PC-9 (cell line): ENCODE measurements around the gene IARS2. TPM values are rescaled to one million over a fixed set of nuclear protein-coding genes. Genes with fewer than 3 reads are reported as not detected.

Experiments used
- BruUV-seq: library from RNA; stranded (reverse); fragments of 400-500 nt; replicated peaks from 2 replicates; lab custom pipeline; 2021; lab: Mats Ljungman, UMichigan
- CTCF ChIA-PET: fragments of 300-600 bp; sonication (Branson Sonifier 250); formaldehyde crosslinking; loops from one replicate; lab custom pipeline; 2022; ENCODE audit warnings: antibody characterized with exemption; lab: Charles Lee
- POLR2A ChIA-PET: fragments of 300-600 bp; sonication (Branson Sonifier 250); formaldehyde crosslinking; loops from one replicate; lab custom pipeline; 2022; ENCODE audit warnings: antibody characterized with exemption; ENCODE audit not compliant: unreplicated experiment; lab: Charles Lee
- DNase-seq, 2 experiments: peaks; one replicate each; pipeline versions ENCODE4 v3.0.0 to v3.0.0-alpha.2; 2015 to 2022; ENCODE audit warnings: mixed read lengths in 1 of 2
- H2AFZ ChIP-seq: fragments of 200-600 bp; sonication (generic); 2 replicates; pipeline ENCODE4 v1.8.1; 2017; ENCODE audit warnings: antibody characterized with exemption
- H3F3A ChIP-seq: fragments of 200-600 bp; sonication (generic); 2 replicates; pipeline ENCODE4 v1.8.1; 2017; ENCODE audit warnings: antibody characterized with exemption, mild to moderate bottlenecking, low read depth; ENCODE audit not compliant: insufficient read depth
- H3K27ac ChIP-seq: fragments of 200-600 bp; sonication (generic); 2 replicates; pipeline ENCODE4 v1.6.1; 2016; ENCODE audit warnings: mixed run types
- H3K27me3 ChIP-seq: fragments of 200-600 bp; sonication (generic); 2 replicates; pipeline ENCODE4 v1.6.1; 2016; ENCODE audit warnings: low read depth, mixed run types; ENCODE audit not compliant: insufficient read depth
- H3K36me3 ChIP-seq: fragments of 200-600 bp; sonication (generic); 2 replicates; pipeline ENCODE4 v1.6.1; 2016; ENCODE audit warnings: low read depth, mixed run types
- H3K4me1 ChIP-seq: fragments of 200-600 bp; sonication (generic); replicated peaks from 2 replicates; pipeline ENCODE4 v1.6.1; 2016; ENCODE audit warnings: mixed run types; ENCODE audit not compliant: insufficient read depth
- H3K4me2 ChIP-seq: fragments of 200-600 bp; sonication (generic); 2 replicates; pipeline ENCODE4 v1.6.1; 2017; ENCODE audit warnings: mixed run types
- H3K4me3 ChIP-seq: fragments of 200-600 bp; sonication (generic); 2 replicates; pipeline ENCODE4 v1.6.1; 2016; ENCODE audit warnings: mixed run types
- H3K79me2 ChIP-seq: fragments of 200-600 bp; sonication (generic); 2 replicates; pipeline ENCODE4 v1.6.1; 2017; ENCODE audit warnings: low read depth, mixed run types
- H3K9me2 ChIP-seq: fragments of 200-600 bp; sonication (generic); 2 replicates; pipeline ENCODE4 v1.8.1; 2017; ENCODE audit warnings: mild to moderate bottlenecking; ENCODE audit not compliant: insufficient read depth
- H3K9me3 ChIP-seq: fragments of 200-600 bp; sonication (generic); 2 replicates; pipeline ENCODE4 v1.8.1; 2016; ENCODE audit warnings: low read depth; ENCODE audit not compliant: insufficient read depth
- H4K20me1 ChIP-seq: fragments of 200-600 bp; sonication (generic); 2 replicates; pipeline ENCODE4 v1.8.1; 2017; ENCODE audit not compliant: insufficient read depth
- CTCF ChIP-seq: fragments of 200-600 bp; sonication (generic); conservative IDR thresholded peaks from 2 replicates; pipeline ENCODE4 v1.6.1; 2017; ENCODE audit warnings: mixed run types, antibody characterized with exemption, mild to moderate bottlenecking, moderate library complexity
- EZH2 ChIP-seq: fragments of 200-600 bp; sonication (generic); IDR thresholded peaks from 2 replicates; pipeline ENCODE4 v1.8.0; 2017; ENCODE audit warnings: antibody characterized with exemption, low read depth
- intact Hi-C: fragments of 100-400 bp; cut with micrococcal nuclease; formaldehyde crosslinking; loops from one replicate; pipeline ENCODE4 v1.10.0; 2022; ENCODE audit not compliant: unreplicated experiment
- total RNA-seq: library from RNA; stranded (reverse); gene quantifications from 2 replicates; pipeline ENCODE4 v1.2.3, GENCODE V29; 2021

Gene IARS2
- total RNA-seq, 1 experiment from 2014 or later = 155 TPM

GRCh38 chr1:220151454-220151853 is 57.5 kb downstream of the IARS2 start:
- H3K36me3 ChIP-seq = peaks cover 23% of the 10 kb centered on the region; the same call in 1 of the 2 replicates
- H3K9me2 ChIP-seq = no peaks in the 10 kb centered on the region
- no peak overlapping the region for H3K4me3 ChIP-seq
- intact Hi-C loops = no loop called here
- no peak overlapping the region for H3K4me2 ChIP-seq
- ChIA-PET POLR2A (no interaction called here), CTCF (no interaction called here)
- no peak for DNase-seq
- H2AFZ ChIP-seq = no peak overlapping the region
- no peaks in the 10 kb centered on the region for H3K4me1 ChIP-seq
- no peaks in the 10 kb centered on the region for H3K27me3 ChIP-seq
- peaks cover 8% of the 10 kb centered on the region for H3F3A ChIP-seq
- H3K27ac ChIP-seq = no peak overlapping the region
- no peaks in the 10 kb centered on the region for H3K79me2 ChIP-seq
- TF ChIP-seq EZH2 (no peak), CTCF (no peak)
- no peaks in the 10 kb centered on the region for H3K9me3 ChIP-seq
- no TSS peak for BruUV-seq
- H4K20me1 ChIP-seq = no peaks in the 10 kb centered on the region

- no peaks in the 10 kb centered on the region for H3K27me3 ChIP-seq
- intact Hi-C loops = no loop called here
- H3K27ac ChIP-seq = no peak overlapping the region
- H2AFZ ChIP-seq = no peak overlapping the region
- no peak for DNase-seq
- H3K4me2 ChIP-seq = no peak overlapping the region
- H3K4me1 ChIP-seq = no peaks in the 10 kb centered on the region
- no peaks in the 10 kb centered on the region for H3K9me3 ChIP-seq
- no peaks in the 10 kb centered on the region for H4K20me1 ChIP-seq
- H3K9me2 ChIP-seq = no peaks in the 10 kb centered on the region
- TF ChIP-seq EZH2 (no peak), CTCF (no peak)
- no TSS peak for BruUV-seq
- H3K4me3 ChIP-seq = no peak overlapping the region
- CTCF ChIA-PET = no interaction called here
- POLR2A ChIA-PET = interaction anchor here (0.6 kb wide), 1 partner anchor 23 kb away, joined by 3 read pairs; no protein-coding TSS in a partner anchor
- peaks cover 34% of the 10 kb centered on the region for H3K36me3 ChIP-seq
- no peaks in the 10 kb centered on the region for H3K79me2 ChIP-seq
- peaks cover 8% of the 10 kb centered on the region; the same call in 1 of the 2 replicates for H3F3A ChIP-seq
Measured at GRCh38 chr1:220153147-220153546, 59.2 kb downstream of the IARS2 start.

- Histone ChIP-seq H3K4me2 (no peak overlapping the region), H3K9me3 (peaks cover 5% of the 10 kb centered on the region; the same call in 1 of the 2 replicates), H3K36me3 (peaks cover 26% of the 10 kb centered on the region), H3K27ac (no peak overlapping the region), H3K79me2 (no peaks in the 10 kb centered on the region), H3K4me1 (no peaks in the 10 kb centered on the region), H3K27me3 (no peaks in the 10 kb centered on the region), H3F3A (no peaks in the 10 kb centered on the region; the same call in none of the 2 replicates), H4K20me1 (no peaks in the 10 kb centered on the region), H2AFZ (no peak overlapping the region), H3K4me3 (no peak overlapping the region), H3K9me2 (no peaks in the 10 kb centered on the region)
- intact Hi-C loops = no loop called here
- no TSS peak for BruUV-seq
- TF ChIP-seq CTCF (no peak), EZH2 (no peak)
- no peak for DNase-seq
- ChIA-PET CTCF (no interaction called here), POLR2A (no interaction called here)
Measured at GRCh38 chr1:220156620-220157146, 62.8 kb downstream of the IARS2 start.
